Measurements from ENCODE around the gene AUTS2.
A peak's percentile ranks its signal among the peaks of the same experiment; 100 is the strongest.
"Not testable (repeated sequence)": the region's sequence is repeated elsewhere in the genome, so short reads cannot be mapped to it uniquely, and the experiment has no call there.

AUTS2 gene

GRCh38 chr7:70787771-70788170 lies 1189.5 kb downstream of the AUTS2 start:
- DNase-seq, result peak; percentile 27

- DNase-seq, result peak; percentile 68
Measured at GRCh38 chr7:70788276-70788675, 1190.0 kb downstream of the AUTS2 start.

GRCh38 chr7:70789481-70790214 lies 1191.4 kb downstream of the AUTS2 start:
- DNase-seq, result no peak

- no peak for DNase-seq
Measured at GRCh38 chr7:70790215-70791073, 1192.2 kb downstream of the AUTS2 start.

- no peak for DNase-seq
Measured at GRCh38 chr7:70791341-70791740, 1193.1 kb downstream of the AUTS2 start.

GRCh38 chr7:70793060-70793459 lies 1194.8 kb downstream of the AUTS2 start:
- no peak for DNase-seq

- no peak for DNase-seq
Measured at GRCh38 chr7:70793821-70794220, 1195.5 kb downstream of the AUTS2 start.

- no peak for DNase-seq
Measured at GRCh38 chr7:70794962-70795361, 1196.7 kb downstream of the AUTS2 start.

- DNase-seq, result no peak
Measured at GRCh38 chr7:70795948-70796347, 1197.7 kb downstream of the AUTS2 start.

- DNase-seq, result no peak
Measured at GRCh38 chr7:70797109-70797514, 1198.8 kb downstream of the AUTS2 start.

GRCh38 chr7:70799841-70800405 lies 1201.6 kb downstream of the AUTS2 start:
- no peak for DNase-seq

- no peak for DNase-seq
Measured at GRCh38 chr7:70805360-70805759, 1207.1 kb downstream of the AUTS2 start.

GRCh38 chr7:70807650-70808049 lies 1209.4 kb downstream of the AUTS2 start:
- DNase-seq, result no peak

GRCh38 chr7:70808876-70809275 lies 1210.6 kb downstream of the AUTS2 start:
- no peak for DNase-seq

- no peak for DNase-seq
Measured at GRCh38 chr7:70810558-70811139, 1212.4 kb downstream of the AUTS2 start.

- DNase-seq, result no peak
Measured at GRCh38 chr7:70812511-70812910, 1214.2 kb downstream of the AUTS2 start.

GRCh38 chr7:70822490-70822889 lies 1224.2 kb downstream of the AUTS2 start:
- not testable (repeated sequence) for DNase-seq

- DNase-seq, result peak; percentile 54
Measured at GRCh38 chr7:70829221-70830059, 1231.2 kb downstream of the AUTS2 start.

- no peak for DNase-seq
Measured at GRCh38 chr7:70830060-70830395, 1231.8 kb downstream of the AUTS2 start.

- no peak for DNase-seq
Measured at GRCh38 chr7:70830426-70830825, 1232.2 kb downstream of the AUTS2 start.

GRCh38 chr7:70833726-70834125 lies 1235.5 kb downstream of the AUTS2 start:
- no peak for DNase-seq

- DNase-seq, result no peak
Measured at GRCh38 chr7:70834424-70834823, 1236.1 kb downstream of the AUTS2 start.

- DNase-seq, result no peak
Measured at GRCh38 chr7:70835658-70836057, 1237.4 kb downstream of the AUTS2 start.
